GM18502 (cell line): Measurements from ENCODE around the gene FAIM.
"Not testable (repeated sequence)": the region's sequence is repeated elsewhere in the genome, so short reads cannot be mapped to it uniquely, and the experiment has no call there.

Experiments
- ATAC-seq: cut with Tn5 transposase; IDR thresholded peaks from one replicate; pipeline ENCODE4 v1.9.1; 2021; ENCODE audit warnings: mild to moderate bottlenecking; ENCODE audit not compliant: unreplicated experiment, poor library complexity

The FAIM gene

GRCh38 chr3:138608322-138609135 is at the start of gene FAIM:
FAIM (plus strand) TSS chr3:138608771; CDS start chr3:138619727, 10,956 bp downstream.
- peak; percentile 78 for ATAC-seq

GRCh38 chr3:138559134-138559533 is 49.4 kb upstream of the FAIM start:
- no peak for ATAC-seq

GRCh38 chr3:138560501-138560900 is 48.1 kb upstream of the FAIM start:
- no peak for ATAC-seq

GRCh38 chr3:138562902-138563301 is 45.7 kb upstream of the FAIM start:
- ATAC-seq, result not testable (repeated sequence)

DNA sequence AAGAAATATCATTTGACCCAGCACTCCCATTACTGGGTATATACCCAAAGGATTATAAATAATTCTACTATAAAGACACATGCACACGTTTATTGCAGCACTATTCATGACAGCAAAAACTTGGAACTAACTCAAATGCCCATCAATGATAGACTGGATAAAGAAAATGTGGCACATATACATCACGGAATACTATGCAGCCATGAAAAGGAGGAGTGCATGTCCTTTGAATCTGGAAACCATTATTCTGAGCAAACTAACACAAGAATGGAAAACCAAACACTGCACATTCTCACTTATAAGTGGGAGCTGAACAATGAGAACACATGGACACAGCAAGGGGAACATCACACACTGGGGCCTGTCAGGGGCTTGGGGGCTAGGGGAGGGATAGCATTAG is 42.3 kb upstream of the FAIM start:
- ATAC-seq, result not testable (repeated sequence)

GRCh38 chr3:138567403-138567802 is 41.2 kb upstream of the FAIM start:
- no peak for ATAC-seq

DNA sequence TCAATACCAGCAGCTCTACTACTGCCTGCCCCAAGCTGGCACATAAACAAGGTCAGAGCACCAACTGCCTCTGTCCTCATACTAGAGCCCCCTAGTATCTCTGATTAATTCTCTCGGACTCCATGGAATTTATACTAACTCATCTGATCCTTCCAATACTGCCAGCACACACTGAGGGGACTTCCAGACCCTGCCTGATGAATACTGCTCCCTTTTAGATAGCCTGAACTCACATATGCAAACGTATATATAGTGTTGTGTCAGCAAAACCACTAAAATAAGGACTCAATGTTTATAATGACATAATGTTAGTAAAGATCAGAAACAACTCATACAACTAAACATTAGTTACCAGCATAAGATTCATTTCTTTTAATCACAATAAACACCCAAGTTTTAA is 39.5 kb upstream of the FAIM start:
- ATAC-seq, result no peak

- not testable (repeated sequence) for ATAC-seq
Observed at GRCh38 chr3:138569624-138570023, 38.9 kb upstream of the FAIM start.

DNA sequence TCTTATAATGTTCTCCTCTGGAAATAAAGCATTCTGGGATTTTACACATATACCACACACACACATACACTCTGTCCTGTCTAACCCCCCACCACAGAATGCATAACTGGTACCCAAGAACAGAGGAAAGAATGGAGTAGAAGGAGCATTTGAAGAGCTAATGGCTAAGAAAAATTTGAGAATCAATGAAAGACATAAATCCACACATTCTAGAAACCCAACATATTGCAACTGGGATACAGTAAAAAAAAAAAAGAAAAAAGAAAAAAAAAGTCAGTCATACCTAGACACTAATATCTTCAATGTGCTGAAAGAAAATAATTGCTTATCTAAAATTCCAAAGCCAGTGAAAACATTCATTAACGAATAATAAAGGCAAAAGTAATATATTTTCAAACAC is 35.4 kb upstream of the FAIM start:
- ATAC-seq, result no peak

GRCh38 chr3:138578141-138578540 is 30.4 kb upstream of the FAIM start:
- ATAC-seq, result peak; percentile 89

GRCh38 chr3:138578961-138579574 is 29.5 kb upstream of the FAIM start:
- peak; percentile 43 for ATAC-seq

- ATAC-seq, result no peak
Observed at GRCh38 chr3:138587374-138587773, 21.2 kb upstream of the FAIM start.

DNA sequence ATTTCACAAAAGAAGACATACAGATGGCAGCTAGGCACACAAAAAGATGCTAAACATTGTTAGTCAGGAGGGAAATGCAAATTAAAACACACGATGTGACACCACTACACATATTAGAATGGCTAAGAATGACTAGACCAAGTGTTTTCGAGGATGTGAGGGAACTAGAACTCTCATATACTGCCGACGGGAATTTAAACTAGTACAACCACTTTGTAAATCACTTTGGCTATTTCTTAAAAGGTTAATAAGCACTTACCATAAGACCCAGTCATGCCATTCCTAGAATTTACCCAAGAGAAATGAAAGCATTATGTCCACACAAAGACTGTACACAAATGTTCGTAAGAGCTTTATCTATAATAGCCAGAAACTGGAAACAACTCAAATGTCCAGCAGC is 20.1 kb upstream of the FAIM start:
- ATAC-seq, result no peak

GRCh38 chr3:138591392-138591791 is 17.2 kb upstream of the FAIM start:
- no peak for ATAC-seq

- ATAC-seq, result no peak
Observed at GRCh38 chr3:138593488-138594149, 15.0 kb upstream of the FAIM start.

- peak; percentile 93 for ATAC-seq
Observed at GRCh38 chr3:138594150-138594934, 14.2 kb upstream of the FAIM start, which contains the start of gene CEP70. CEP70 (minus strand) TSS chr3:138594260; CDS start chr3:138572927, 21,333 bp downstream.

DNA sequence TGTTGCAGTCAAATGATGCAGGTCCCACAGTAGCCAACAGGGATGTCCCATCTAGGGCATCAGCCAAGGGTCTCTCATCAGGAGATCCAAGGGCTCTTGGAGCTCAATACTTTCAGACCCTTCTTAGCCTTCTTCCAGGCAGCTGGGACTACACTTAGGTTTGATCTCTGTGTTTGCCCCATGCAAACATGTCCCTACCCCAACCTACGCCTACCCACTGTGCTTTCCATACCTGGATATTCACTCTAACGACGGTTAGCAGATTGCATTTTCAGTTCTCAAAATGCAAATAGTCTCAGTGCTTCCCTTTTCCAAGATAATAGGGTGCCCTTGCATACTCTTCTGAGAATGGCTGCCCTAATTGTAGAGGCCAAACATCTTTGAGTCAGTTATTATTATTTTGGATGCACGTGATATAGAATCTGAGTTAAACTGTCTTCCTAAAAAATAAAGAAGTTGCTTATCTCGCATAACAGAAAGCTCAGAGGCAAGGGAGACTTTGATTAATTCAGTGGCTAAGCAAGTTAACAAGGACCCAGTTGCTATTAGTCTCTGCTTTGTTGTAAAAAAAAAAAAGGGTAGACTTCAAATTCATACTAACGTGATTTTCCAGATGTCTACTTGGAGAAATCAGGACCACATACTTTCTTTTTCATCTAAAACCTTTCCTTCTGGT is 13.5 kb upstream of the FAIM start:
- no peak for ATAC-seq

DNA sequence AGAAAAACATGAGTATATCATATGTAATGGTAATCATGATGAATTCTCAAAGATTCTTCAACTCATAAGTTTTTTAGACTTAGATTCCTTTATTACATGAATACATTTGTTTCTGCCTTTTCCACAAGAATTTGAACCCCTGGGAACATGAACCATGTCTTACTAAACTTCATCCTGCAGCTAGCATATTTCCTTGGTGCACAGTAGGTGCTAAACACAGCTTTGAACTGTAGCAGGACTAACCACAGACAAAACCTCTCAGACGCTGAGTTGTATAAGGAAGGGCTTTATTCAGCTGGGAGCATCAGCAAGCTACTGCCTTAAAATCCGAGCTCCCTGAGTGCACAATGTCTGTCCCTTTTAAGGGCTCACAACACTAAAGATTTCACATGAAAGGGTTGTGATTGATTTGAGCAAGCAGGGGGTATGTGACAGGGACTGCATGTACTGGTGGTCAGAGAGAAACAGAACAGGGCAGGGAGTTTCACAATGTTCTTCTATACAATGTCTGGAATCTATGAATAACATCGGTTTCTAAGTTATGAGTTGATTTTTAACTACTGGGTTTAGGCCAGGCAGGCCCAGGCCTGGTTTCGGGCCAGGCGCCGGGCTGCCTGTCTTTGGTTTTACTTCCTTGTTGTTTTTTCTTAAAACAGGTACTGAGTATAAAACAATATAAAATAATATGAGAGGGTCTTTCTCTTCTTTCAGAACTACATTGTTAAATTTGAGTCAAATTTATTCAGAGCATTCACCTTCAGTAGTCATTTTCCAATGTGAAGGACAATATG is 11.2 kb upstream of the FAIM start:
- not testable (repeated sequence) for ATAC-seq

GRCh38 chr3:138598534-138598933 is 10.0 kb upstream of the FAIM start:
- ATAC-seq, result no peak
